GM12865 (cell line): ENCODE data around the gene DRD2.

Source experiments
- DNase-seq: peaks from one replicate; pipeline ENCODE4 v3.0.0; 2010; ENCODE audit warnings: low read depth
- H3K4me3 ChIP-seq: 2 replicates; pipeline ENCODE4 v1.5.1; 2011; ENCODE audit warnings: mild to moderate bottlenecking, low read depth, low read length, control low read depth
- CTCF ChIP-seq: IDR thresholded peaks from 2 replicates; pipeline ENCODE4 v1.5.1; 2011; ENCODE audit warnings: low read length, control low read depth, low read depth, inconsistent platforms; ENCODE audit not compliant: insufficient read depth; ENCODE audit errors: missing control alignments

The DRD2 gene

DNA sequence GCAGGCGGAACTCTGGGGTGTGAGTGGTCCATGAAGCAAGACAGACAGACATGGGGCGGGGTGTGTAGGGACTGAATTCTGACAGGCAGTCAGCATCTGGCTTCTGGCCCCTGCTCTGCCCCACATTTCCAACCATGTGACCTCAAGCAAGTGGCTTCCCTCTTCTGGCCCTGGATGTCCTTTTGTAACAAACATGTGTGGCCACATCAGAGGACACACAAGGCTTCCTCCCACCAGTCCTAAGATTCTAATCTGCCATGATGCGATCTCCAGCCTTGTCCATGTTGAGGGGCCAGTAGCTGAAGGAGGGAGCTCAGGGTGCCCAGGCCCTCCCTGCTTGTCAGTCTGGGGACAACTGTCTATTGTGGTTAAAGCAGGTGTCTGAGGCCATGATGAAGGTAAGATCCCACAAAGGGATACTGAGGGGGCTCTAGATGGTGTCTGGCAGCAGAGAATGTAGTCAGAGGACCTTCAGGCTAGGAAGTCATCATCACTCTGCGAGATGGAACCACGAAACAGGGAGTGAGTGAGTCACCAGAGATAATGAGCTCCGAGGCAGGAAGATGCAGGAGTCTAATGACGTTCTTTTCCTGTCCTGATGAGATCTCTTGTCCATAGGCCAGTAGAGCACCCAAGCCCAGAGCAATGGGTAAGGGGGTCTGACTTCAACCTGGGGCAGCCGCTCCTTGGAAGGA is 27.4 kb downstream of the DRD2 start:
- no peak for TF ChIP-seq CTCF
- peak; percentile 11 for DNase-seq
- no peak overlapping the region for H3K4me3 ChIP-seq

- no peak overlapping the region for H3K4me3 ChIP-seq
- TF ChIP-seq CTCF = no peak
- DNase-seq = no peak
These were observed 28.3 kb downstream of the DRD2 start for GRCh38 chr11:113446938-113447337.

GRCh38 chr11:113446112-113446511 is 29.1 kb downstream of the DRD2 start:
- no peak for TF ChIP-seq CTCF
- peak; percentile 66 for DNase-seq
- H3K4me3 ChIP-seq = no peak overlapping the region

GRCh38 chr11:113444502-113445123 is 30.6 kb downstream of the DRD2 start:
- TF ChIP-seq CTCF = no peak
- no peak overlapping the region for H3K4me3 ChIP-seq
- no peak for DNase-seq

- no peak for TF ChIP-seq CTCF
- no peak for DNase-seq
- H3K4me3 ChIP-seq = no peak overlapping the region
These were observed 34.4 kb downstream of the DRD2 start for GRCh38 chr11:113440816-113441215.

GRCh38 chr11:113436672-113437252 is 38.4 kb downstream of the DRD2 start:
- no peak overlapping the region for H3K4me3 ChIP-seq
- no peak for DNase-seq
- TF ChIP-seq CTCF = no peak
